Cardiac muscle cell (in vitro differentiated cells and primary cell): ENCODE data around the gene RAD51. TPM values are rescaled to one million over a fixed set of nuclear protein-coding genes. Genes with fewer than 3 reads are reported as not detected.
"Not testable (repeated sequence)": the region's sequence is repeated elsewhere in the genome, so short reads cannot be mapped to it uniquely, and the experiment has no call there.

Source experiments
- DNase-seq, 2 donors: peaks; one replicate each; pipeline versions ENCODE4 v3.0.0 to v3.0.0-alpha.2; 2010 to 2017; ENCODE audit warnings: low read depth in 1 of 2, low spot score in 1 of 2
- H3K27ac ChIP-seq: fragments of 200-600 bp; sonication (generic); 2 replicates; pipeline ENCODE4 v1.5.1; 2016
- H3K27me3 ChIP-seq: fragments of 200-600 bp; sonication (generic); 2 replicates; pipeline ENCODE4 v1.6.0; 2016; ENCODE audit warnings: control low read depth
- H3K36me3 ChIP-seq: fragments of 200-600 bp; sonication (generic); 2 replicates; pipeline ENCODE4 v1.5.1; 2016; ENCODE audit warnings: control low read depth
- H3K4me1 ChIP-seq: fragments of 200-600 bp; sonication (generic); 2 replicates; pipeline ENCODE4 v1.8.1; 2017; ENCODE audit warnings: low read depth, mild to moderate bottlenecking, mixed run types
- H3K4me3 ChIP-seq: fragments of 200-600 bp; sonication (generic); 2 replicates; pipeline ENCODE4 v1.5.1; 2016; ENCODE audit warnings: mild to moderate bottlenecking
- H3K9me3 ChIP-seq: fragments of 200-600 bp; sonication (generic); 2 replicates; pipeline ENCODE4 v1.5.1; 2017; ENCODE audit warnings: low read depth, mild to moderate bottlenecking, control low read depth
- polyA plus RNA-seq: library from polyadenylated mRNA; unstranded; fragments of >200 nt; fragmentation: Nextera tagmentation; extraction: Ambion mirVana; gene quantifications from 2 replicates; pipeline ENCODE4 v1.2.1, GENCODE V29; 2016
- total RNA-seq: library from RNA; depleted of rRNA; stranded (reverse); fragments of >200 nt; gene quantifications from 2 replicates; pipeline ENCODE4 v1.2.3, GENCODE V29; 2016
- TF ChIP-seq, protein P1 (sequence below): IDR thresholded peaks from 2 replicates; pipeline ENCODE4 v1.5.1; 2012; ENCODE audit warnings: low read depth, mild to moderate bottlenecking, low read length

The RAD51 gene
- total and polyA plus RNA-seq, 2 experiments from 2014 or later = 6.0 to 17.5 TPM

DNA sequence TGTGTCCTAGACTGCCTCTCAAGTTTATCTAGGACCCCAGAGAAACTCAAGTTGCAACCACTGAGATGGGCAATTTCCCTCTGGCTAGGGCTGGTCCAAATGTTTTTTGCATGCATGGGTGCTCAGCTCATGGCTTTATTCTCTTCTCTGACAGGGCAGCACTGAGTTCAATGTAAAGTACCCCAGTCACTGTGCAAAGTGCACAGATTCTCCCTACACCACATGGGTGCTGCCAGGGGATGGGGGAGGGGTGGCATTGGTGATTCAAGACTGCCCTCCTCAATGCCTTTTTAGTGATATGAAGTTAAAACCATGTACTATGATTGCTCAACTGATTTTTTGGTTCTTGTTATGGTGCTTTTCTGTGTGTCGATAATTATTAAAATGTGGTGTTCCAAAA lies 14.8 kb upstream of the RAD51 start:
- H3K27me3 ChIP-seq = no peaks in the 10 kb centered on the region
- no peak overlapping the region for H3K27ac ChIP-seq
- DNase-seq = no peak
- H3K36me3 ChIP-seq = no peaks in the 10 kb centered on the region
- H3K4me3 ChIP-seq = no peak overlapping the region
- TF ChIP-seq, protein P1, sequence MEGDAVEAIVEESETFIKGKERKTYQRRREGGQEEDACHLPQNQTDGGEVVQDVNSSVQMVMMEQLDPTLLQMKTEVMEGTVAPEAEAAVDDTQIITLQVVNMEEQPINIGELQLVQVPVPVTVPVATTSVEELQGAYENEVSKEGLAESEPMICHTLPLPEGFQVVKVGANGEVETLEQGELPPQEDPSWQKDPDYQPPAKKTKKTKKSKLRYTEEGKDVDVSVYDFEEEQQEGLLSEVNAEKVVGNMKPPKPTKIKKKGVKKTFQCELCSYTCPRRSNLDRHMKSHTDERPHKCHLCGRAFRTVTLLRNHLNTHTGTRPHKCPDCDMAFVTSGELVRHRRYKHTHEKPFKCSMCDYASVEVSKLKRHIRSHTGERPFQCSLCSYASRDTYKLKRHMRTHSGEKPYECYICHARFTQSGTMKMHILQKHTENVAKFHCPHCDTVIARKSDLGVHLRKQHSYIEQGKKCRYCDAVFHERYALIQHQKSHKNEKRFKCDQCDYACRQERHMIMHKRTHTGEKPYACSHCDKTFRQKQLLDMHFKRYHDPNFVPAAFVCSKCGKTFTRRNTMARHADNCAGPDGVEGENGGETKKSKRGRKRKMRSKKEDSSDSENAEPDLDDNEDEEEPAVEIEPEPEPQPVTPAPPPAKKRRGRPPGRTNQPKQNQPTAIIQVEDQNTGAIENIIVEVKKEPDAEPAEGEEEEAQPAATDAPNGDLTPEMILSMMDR = no peak
- H3K4me1 ChIP-seq = no peaks in the 10 kb centered on the region
- no peaks in the 10 kb centered on the region for H3K9me3 ChIP-seq

DNA sequence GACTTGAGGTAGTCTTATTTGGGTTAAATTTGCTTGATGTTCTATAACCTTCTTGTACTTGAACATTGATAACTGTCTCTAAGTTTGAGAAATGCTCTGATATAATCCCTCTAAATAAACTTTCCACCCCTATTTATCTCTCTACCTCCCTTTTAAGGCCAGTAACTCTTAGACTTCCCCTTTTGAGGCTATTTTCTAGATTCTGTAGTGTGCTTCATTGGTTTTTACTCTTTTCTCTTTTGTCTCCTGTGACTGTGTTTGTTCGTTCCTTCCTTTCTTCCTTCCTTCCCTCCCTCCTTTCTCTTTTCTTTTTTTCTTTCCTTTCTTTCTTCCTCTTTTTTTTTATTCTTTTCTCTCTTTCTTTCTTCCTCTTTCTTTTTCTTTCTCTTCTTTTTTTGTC lies 14.0 kb upstream of the RAD51 start:
- H3K36me3 ChIP-seq, H3K27ac ChIP-seq, H3K4me1 ChIP-seq, H3K4me3 ChIP-seq, DNase-seq, H3K27me3 ChIP-seq, H3K9me3 ChIP-seq: not testable (repeated sequence)

DNA sequence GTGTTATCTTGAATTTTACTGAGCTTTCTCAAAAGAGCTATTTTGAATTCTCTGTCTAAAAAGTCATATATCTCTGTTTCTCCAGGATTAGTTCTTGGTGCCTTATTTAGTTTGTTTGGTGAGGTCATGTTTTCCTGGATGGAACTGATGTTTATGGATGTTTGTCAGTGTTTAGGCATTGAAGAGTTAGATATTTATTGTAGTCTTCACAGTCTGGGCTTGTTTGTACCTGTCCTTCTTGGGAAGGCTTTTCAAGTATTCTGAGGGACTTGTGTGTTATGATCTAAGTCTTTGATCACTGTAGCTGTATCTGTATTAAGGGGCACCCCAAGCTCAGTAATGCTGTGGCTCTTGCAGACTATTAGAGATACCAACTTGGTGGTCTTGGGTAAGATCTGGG lies 10.6 kb upstream of the RAD51 start:
- Histone ChIP-seq H3K9me3 (no peaks in the 10 kb centered on the region), H3K36me3 (no peaks in the 10 kb centered on the region), H3K4me3 (no peak overlapping the region), H3K27me3 (no peaks in the 10 kb centered on the region), H3K4me1 (no peaks in the 10 kb centered on the region), H3K27ac (no peak overlapping the region)
- TF ChIP-seq, protein P1 = no peak
- no peak for DNase-seq

DNA sequence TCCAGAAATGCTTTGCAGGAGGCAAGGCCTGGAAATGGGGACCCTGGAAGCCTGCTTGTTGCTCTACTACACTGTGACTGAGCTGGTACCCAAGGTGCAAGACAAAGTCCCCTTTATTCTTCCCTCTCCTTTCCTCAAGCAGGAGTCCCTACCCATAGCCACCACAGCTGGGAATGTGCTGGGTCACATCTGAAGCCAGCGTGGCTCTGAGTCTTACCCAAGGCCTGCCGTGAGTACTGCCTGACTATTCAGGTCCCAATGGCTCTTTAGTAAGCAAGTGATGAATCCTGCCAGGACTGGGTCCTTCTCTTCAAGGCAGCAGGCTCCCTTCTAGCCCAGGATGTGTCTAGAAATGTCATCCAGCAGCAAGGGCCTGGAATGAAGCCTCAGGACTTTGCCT lies 9.6 kb upstream of the RAD51 start:
- no peak overlapping the region for H3K27ac ChIP-seq
- H3K9me3 ChIP-seq = no peaks in the 10 kb centered on the region
- H3K36me3 ChIP-seq = no peaks in the 10 kb centered on the region
- no peak overlapping the region for H3K4me3 ChIP-seq
- H3K27me3 ChIP-seq = no peaks in the 10 kb centered on the region
- TF ChIP-seq, protein P1 = no peak
- no peaks in the 10 kb centered on the region for H3K4me1 ChIP-seq
- no peak for DNase-seq

DNA sequence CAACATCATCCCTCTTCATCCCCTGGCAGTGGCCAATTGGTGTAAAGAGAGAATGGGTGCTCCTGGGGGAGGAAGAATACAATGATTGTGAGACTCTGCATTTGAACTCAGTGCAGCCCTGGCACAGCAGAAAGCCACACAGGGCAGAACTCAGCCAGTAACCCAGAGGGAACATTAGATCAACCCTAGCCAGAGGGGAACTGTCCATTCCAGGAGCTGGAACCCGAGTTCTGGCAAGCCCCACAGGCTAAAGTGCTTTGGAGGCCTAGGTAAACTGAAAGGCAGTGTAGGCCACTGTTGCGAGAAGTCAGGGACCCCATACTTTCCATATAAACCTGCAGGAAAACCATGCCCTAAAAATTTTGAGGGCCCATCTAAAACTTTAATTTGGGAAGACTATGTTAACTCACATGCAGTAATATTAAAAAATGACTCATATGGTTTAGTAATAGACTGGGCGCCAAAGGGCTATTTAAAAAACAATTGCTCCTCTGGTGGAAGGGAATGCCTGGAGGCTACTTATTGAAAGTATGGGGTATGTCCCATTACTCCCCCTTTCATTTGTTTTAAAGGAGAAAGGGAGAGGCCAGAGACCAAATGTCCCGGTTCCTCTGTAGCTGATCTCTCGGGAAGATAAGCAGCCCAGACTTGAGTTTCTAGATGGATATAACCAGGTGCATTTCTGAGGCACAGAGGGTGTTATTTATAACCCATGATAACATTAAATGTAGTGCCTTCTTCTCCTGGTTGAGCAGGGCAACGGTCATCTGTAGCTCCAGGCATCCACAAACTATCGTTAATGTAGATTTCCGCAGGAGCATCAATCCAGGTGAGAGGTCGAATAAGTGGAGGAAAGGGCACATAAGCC lies 5.8 kb upstream of the RAD51 start:
- Histone ChIP-seq H3K27ac (no peak overlapping the region), H3K4me3 (no peak overlapping the region)

DNA sequence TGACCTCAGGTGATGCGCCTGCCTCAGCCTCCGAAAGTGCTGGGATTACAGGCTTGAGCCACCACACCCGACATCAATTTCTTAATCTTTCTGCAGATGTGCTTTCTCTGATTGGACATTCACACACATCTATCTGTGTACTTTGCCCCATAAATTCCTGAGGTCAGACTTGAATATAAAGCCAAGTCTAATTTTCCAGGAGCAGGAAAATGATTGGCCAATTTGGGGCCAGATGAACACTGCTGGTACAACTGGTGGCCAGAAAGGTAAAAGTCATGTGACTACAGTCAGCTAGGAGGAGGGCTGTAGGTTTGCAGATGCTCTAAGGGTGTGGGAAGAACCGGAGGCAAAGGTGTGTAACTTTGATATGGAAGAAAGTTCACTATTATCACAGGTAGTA lies 3.2 kb upstream of the RAD51 start:
- peak in 1 of 2 donors; percentile 8 for DNase-seq
- Histone ChIP-seq H3K4me1 (no peaks in the 10 kb centered on the region), H3K27me3 (no peaks in the 10 kb centered on the region), H3K27ac (no peak overlapping the region), H3K36me3 (no peaks in the 10 kb centered on the region), H3K9me3 (no peaks in the 10 kb centered on the region), H3K4me3 (no peak overlapping the region)
- TF ChIP-seq, protein P1 = no peak

More for the DNA sequence above, 5.8 kb upstream of the RAD51 start:
- Histone ChIP-seq H3K27me3 (no peaks in the 10 kb centered on the region), H3K36me3 (no peaks in the 10 kb centered on the region), H3K9me3 (no peaks in the 10 kb centered on the region), H3K4me1 (no peaks in the 10 kb centered on the region)
- TF ChIP-seq, protein P1 = no peak
- DNase-seq = no peak
